Hepatocyte (in vitro differentiated cells): Measurements from ENCODE around the gene TMPRSS6.

Experiments
- CTCF ChIP-seq: fragments of 200-600 bp; sonication (generic); IDR thresholded peaks from 2 replicates; pipeline ENCODE4 v1.5.1; 2016; ENCODE audit warnings: antibody characterized with exemption, mild to moderate bottlenecking; ENCODE audit not compliant: poor library complexity
- EZH2phosphoT487 ChIP-seq: fragments of 200-600 bp; sonication (generic); IDR thresholded peaks from one replicate; pipeline ENCODE4 v1.6.1; 2018; ENCODE audit warnings: antibody characterized with exemption, mild to moderate bottlenecking, low read depth, moderate library complexity; ENCODE audit not compliant: unreplicated experiment, severe bottlenecking

GRCh38 chr22:37132773-37133172, 23.3 kb upstream of the TMPRSS6 start:
- TF ChIP-seq CTCF, result no peak
- TF ChIP-seq EZH2phosphoT487, result no peak
